Activated naive CD8-positive, alpha-beta T cell treated with anti-CD3 and anti-CD28 coated beads, Interleukin-2, amount 50 U/mL, for 24 hours (primary cell): ENCODE measurements around the gene XIRP2.
"Not testable (repeated sequence)": the region's sequence is repeated elsewhere in the genome, so short reads cannot be mapped to it uniquely, and the experiment has no call there.

Experiments used
- ATAC-seq: fragments of 150-1000 bp; cut with Tn5 transposase; one replicate; pipeline ENCODE4 v1.10.0; 2021
- DNase-seq: peaks from one replicate; pipeline ENCODE4 v3.0.0; 2021
- H3K27ac Mint-ChIP-seq: one replicate; pipeline ENCODE4 v1.8.0; 2021; ENCODE audit warnings: mild to moderate bottlenecking, mixed read lengths
- H3K27me3 Mint-ChIP-seq: one replicate; pipeline ENCODE4 v1.8.0; 2021; ENCODE audit warnings: mixed read lengths
- H3K36me3 Mint-ChIP-seq: one replicate; pipeline ENCODE4 v1.8.0; 2021; ENCODE audit warnings: low read depth, mixed read lengths
- H3K4me1 Mint-ChIP-seq: one replicate; pipeline ENCODE4 v1.8.0; 2021; ENCODE audit warnings: mixed read lengths
- H3K4me3 Mint-ChIP-seq: one replicate; pipeline ENCODE4 v1.8.0; 2021; ENCODE audit warnings: mild to moderate bottlenecking, moderate library complexity, mixed read lengths
- H3K9me3 Mint-ChIP-seq: one replicate; pipeline ENCODE4 v1.8.0; 2021; ENCODE audit warnings: mixed read lengths

Gene XIRP2

DNA sequence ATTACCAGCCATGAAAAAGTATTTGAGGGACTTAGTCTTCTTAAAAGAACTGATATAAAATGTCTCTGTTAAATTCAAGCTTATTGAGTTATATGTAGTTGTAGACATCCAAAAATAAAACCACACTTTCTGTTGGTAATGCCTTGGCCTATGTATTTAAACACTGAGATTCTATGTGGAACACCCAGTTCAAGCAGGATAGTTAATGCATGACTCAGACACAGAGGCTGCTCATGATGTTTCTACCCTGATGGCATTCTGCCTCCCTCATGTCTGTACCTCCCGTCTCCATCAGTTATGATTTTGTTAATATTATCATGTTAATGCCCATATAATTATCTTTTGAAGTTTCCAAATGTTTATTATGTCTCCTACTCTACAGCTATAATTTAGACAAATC, 164.5 kb downstream of the XIRP2 start:
- Mint-ChIP-seq H3K27me3 (no peaks in the 10 kb centered on the region), H3K4me3 (no peak overlapping the region), H3K27ac (no peak overlapping the region), H3K4me1 (no peaks in the 10 kb centered on the region), H3K9me3 (peaks cover 4% of the 10 kb centered on the region), H3K36me3 (no peaks in the 10 kb centered on the region)
- DNase-seq = no peak
- no peak for ATAC-seq

DNA sequence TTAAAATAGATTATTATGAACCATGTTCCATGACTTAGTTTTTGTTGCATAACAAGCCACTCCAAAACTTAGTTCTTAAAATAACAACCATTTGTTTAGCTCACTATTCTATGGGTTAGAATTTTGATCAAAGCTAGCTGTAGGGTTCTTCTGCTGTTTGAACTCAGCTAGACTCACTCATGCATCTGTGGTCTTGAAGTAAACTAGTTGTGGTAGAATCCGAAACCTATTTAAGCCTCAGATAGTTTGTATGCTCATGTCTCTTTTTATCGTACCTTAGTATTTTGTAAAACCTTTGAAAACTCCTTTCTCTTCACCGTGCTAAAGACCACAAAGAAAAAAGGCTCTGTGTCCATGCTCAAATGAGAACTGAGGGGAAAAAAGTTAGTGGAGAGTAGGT, 166.6 kb downstream of the XIRP2 start:
- no peaks in the 10 kb centered on the region for H3K4me1 Mint-ChIP-seq
- H3K9me3 Mint-ChIP-seq = peaks cover 7% of the 10 kb centered on the region
- DNase-seq (no peak), ATAC-seq (no peak)
- no peaks in the 10 kb centered on the region for H3K27me3 Mint-ChIP-seq
- no peak overlapping the region for H3K4me3 Mint-ChIP-seq
- H3K27ac Mint-ChIP-seq = no peak overlapping the region
- H3K36me3 Mint-ChIP-seq = no peaks in the 10 kb centered on the region

DNA sequence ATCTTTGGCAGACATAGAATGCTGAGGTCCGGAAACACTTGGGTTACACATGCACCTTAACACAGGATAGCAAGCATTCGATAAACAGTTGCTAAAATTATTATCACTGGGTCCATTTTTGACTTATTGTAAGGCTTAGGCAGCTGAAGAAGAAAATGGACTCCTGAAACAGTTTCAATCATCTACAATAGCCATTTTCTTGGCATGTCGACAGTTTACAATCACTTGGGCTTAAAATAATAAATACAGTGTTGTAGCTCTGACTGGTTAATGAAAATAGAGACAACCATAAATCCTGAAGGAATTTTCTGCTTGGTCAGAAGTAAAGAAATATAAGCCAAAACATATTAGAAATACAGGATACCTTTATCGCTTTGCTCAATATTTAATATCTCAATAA, 169.2 kb downstream of the XIRP2 start:
- DNase-seq (no peak), ATAC-seq (no peak)
- no peaks in the 10 kb centered on the region for H3K27me3 Mint-ChIP-seq
- no peaks in the 10 kb centered on the region for H3K4me1 Mint-ChIP-seq
- no peak overlapping the region for H3K27ac Mint-ChIP-seq
- H3K36me3 Mint-ChIP-seq = no peaks in the 10 kb centered on the region
- peaks cover 7% of the 10 kb centered on the region for H3K9me3 Mint-ChIP-seq
- H3K4me3 Mint-ChIP-seq = no peak overlapping the region

DNA sequence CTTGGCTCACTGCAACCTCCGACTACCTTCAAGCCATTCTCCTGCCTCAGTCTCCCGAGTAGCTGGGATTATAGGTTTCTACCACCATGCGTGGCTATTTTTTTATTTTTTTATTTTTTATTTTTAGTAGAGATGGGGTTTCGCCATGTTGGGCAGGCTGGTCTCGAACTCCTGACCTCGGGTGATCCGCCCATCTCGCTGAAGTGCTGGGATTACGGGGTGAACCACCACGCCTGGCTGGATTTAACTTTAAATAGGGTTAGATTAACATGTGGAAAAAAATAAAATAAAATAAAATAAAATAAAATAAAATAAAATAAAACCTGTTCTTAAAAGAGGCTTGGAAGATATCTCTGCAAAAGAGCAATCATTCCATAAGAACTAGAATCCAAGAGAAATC, 170.9 kb downstream of the XIRP2 start:
- no peak overlapping the region for H3K27ac Mint-ChIP-seq
- H3K36me3 Mint-ChIP-seq = no peaks in the 10 kb centered on the region
- no peaks in the 10 kb centered on the region for H3K27me3 Mint-ChIP-seq
- peaks cover 4% of the 10 kb centered on the region for H3K9me3 Mint-ChIP-seq
- H3K4me3 Mint-ChIP-seq = no peak overlapping the region
- DNase-seq = no peak
- ATAC-seq = no peak
- H3K4me1 Mint-ChIP-seq = no peaks in the 10 kb centered on the region

DNA sequence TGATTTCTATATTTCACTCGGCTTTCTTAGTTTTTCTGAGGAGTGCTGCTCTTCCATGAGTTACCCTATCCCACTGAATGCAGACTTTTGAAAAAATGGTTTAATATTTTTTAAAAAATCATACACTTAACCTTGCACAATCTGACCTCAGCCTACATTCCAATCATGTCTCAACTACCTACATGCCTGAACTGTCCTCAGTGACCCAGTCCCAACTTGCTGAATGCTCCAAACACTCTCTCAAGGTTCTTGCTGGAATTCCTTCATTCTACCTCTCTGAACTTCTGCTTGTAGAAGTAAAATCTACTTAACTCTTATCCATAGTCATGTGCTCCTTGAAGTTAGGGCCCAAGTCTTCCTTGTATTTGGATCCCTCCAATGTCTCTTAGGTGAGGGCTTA, 181.6 kb downstream of the XIRP2 start:
- Mint-ChIP-seq H3K36me3 (no peaks in the 10 kb centered on the region), H3K4me1 (no peaks in the 10 kb centered on the region), H3K4me3 (no peak overlapping the region), H3K27ac (no peak overlapping the region), H3K27me3 (no peaks in the 10 kb centered on the region), H3K9me3 (no peaks in the 10 kb centered on the region)
- no peak for DNase-seq
- no peak for ATAC-seq

DNA sequence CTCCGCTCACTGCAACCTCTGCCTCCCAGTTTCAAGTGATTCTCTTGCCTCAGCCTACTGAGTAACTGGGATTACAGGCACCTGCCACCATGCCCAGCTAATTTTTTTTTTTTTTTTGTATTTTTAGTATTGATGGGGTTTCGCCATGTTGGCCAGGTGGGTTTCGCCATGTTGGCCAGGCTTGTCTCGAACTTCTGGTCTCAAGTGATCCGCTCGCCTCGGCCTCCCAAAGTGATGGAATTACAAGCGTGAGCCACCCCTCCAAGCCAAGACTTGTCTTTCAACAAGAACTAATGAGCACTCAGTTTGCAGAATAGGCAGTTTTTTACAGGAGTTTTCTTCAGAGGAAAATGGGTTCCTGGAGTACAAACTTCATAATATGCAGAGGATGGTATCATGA, 187.4 kb downstream of the XIRP2 start:
- not testable (repeated sequence) for DNase-seq, H3K27ac Mint-ChIP-seq, H3K4me3 Mint-ChIP-seq, H3K27me3 Mint-ChIP-seq, ATAC-seq, H3K36me3 Mint-ChIP-seq, H3K4me1 Mint-ChIP-seq
- peaks cover 13% of the 10 kb centered on the region for H3K9me3 Mint-ChIP-seq

DNA sequence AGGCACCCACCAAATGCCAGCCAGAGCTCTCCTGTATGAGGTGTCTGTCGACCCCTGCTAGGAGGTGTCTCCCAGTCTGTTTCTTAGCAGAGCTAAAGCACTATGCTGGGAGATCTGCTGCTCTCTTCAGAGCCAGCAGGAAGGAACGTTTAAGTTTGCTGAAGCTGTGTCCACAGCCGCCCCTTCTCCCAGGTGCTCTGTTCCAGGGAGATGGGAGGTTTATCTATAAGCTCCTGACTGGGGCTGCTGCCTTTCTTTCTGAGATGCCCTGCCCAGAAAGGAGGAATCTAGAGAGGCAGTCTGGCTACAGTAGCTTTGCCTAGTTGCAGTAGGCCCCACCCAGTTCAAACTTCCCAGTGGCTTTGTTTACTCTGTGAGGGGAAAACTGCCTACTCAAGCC, 210.7 kb downstream of the XIRP2 start:
- ATAC-seq, H3K4me1 Mint-ChIP-seq, H3K36me3 Mint-ChIP-seq, H3K4me3 Mint-ChIP-seq, H3K27me3 Mint-ChIP-seq, H3K27ac Mint-ChIP-seq, DNase-seq: not testable (repeated sequence)
- peaks cover 17% of the 10 kb centered on the region for H3K9me3 Mint-ChIP-seq

DNA sequence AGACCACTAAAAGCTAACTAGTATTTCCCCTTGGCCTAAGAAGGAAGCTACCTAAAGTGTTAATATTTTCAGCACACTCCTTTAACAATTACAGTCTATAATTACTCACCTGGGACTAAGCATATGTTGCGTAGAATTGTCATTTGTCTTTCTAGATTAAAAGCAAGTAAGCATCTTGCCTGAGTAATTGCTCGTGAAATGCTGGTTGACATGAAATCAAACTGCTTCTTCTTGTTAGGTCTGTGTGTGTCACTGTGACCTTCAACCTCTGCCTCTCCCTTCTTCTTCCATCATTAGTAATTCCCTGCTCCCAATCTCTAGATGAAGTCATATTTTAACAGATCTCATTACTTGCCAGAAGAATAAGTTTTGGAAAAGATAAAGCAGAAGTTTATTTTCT, 212.2 kb downstream of the XIRP2 start:
- ATAC-seq = no peak
- no peak overlapping the region for H3K4me3 Mint-ChIP-seq
- no peaks in the 10 kb centered on the region for H3K4me1 Mint-ChIP-seq
- no peak overlapping the region for H3K27ac Mint-ChIP-seq
- H3K27me3 Mint-ChIP-seq = no peaks in the 10 kb centered on the region
- peaks cover 13% of the 10 kb centered on the region for H3K9me3 Mint-ChIP-seq
- H3K36me3 Mint-ChIP-seq = no peaks in the 10 kb centered on the region
- DNase-seq = no peak

DNA sequence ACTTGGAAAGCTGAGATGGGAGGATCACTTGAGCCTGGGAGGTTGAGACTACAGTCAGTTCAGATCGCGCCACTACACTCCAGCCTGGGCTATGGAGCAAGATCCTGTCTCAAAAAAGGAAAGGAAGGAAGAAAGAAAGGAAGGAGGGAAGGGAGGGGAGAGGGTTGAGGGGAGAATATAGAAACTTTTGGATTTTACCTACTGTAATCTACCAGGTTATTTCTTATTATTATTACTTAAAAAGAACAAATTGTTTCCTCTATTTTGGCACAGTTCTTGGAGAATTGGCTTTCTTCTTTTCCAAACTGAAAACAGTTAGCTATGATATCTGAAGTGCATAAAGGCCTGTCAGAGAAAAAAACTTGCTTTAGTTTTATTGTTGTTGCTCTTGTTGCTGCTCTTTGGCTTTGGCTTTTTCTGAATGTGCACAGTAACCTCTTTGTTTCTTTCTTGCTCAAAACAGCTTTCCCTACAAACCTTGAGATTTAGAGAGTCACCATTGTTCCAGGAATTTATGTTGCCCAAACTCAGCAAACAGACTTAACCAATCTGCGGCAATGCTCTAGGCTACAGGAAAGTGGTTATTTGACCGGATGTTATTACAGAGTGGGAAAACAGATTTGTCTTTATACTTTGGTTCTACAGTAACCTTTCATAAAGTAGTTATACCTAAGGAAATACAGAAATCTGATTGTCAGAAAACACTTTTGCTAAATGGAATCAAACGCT, 214.9 kb downstream of the XIRP2 start:
- H3K36me3 Mint-ChIP-seq = no peaks in the 10 kb centered on the region
- H3K4me1 Mint-ChIP-seq = no peaks in the 10 kb centered on the region
- ATAC-seq (no peak), DNase-seq (no peak)
- H3K9me3 Mint-ChIP-seq = peaks cover 2% of the 10 kb centered on the region
- no peaks in the 10 kb centered on the region for H3K27me3 Mint-ChIP-seq
- H3K4me3 Mint-ChIP-seq = no peak overlapping the region
- H3K27ac Mint-ChIP-seq = no peak overlapping the region

DNA sequence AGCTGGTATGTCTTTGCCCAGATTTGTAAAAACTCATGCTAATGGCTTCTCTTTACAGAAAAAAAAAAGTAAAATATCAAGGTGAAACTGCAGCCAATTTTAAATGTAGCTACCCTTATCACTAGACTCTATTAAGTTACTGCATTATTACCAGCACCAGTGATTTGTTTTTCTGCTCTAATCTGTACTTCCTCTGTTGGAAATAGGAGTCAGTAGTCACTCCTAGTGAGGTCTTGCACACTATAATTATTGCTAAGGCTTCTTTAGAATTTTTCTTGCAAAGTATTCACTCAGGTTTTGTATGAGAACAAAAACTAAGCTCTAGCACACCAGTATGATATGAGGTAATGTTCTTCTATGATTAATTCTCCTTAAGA, 215.5 kb downstream of the XIRP2 start:
- H3K4me3 Mint-ChIP-seq = no peak overlapping the region
- no peak for ATAC-seq
- no peaks in the 10 kb centered on the region for H3K36me3 Mint-ChIP-seq
- H3K27ac Mint-ChIP-seq = no peak overlapping the region
- DNase-seq = no peak
- H3K27me3 Mint-ChIP-seq = no peaks in the 10 kb centered on the region
- no peaks in the 10 kb centered on the region for H3K4me1 Mint-ChIP-seq
- H3K9me3 Mint-ChIP-seq = no peaks in the 10 kb centered on the region

DNA sequence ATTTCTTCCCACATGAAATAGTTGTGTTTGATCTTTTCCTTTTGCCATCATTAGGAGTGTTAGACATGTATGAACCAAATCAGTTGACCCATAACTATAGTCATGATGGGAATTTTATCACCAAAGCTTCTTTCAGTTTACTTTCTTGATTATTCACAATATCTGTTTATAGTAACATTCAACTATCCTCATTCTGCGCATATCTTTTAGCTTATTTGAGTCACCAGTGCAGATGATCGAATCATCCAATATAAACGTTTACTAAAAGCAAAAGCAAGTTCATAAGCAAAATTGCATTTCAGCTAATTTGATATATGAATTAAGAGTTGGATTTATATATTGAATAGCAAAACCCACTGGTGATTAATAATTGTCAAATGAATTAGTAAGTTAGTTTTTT, 216.4 kb downstream of the XIRP2 start:
- H3K27ac Mint-ChIP-seq = no peak overlapping the region
- no peaks in the 10 kb centered on the region for H3K36me3 Mint-ChIP-seq
- H3K4me1 Mint-ChIP-seq = no peaks in the 10 kb centered on the region
- DNase-seq = no peak
- H3K4me3 Mint-ChIP-seq = no peak overlapping the region
- no peak for ATAC-seq
- H3K27me3 Mint-ChIP-seq = no peaks in the 10 kb centered on the region
- H3K9me3 Mint-ChIP-seq = no peaks in the 10 kb centered on the region

DNA sequence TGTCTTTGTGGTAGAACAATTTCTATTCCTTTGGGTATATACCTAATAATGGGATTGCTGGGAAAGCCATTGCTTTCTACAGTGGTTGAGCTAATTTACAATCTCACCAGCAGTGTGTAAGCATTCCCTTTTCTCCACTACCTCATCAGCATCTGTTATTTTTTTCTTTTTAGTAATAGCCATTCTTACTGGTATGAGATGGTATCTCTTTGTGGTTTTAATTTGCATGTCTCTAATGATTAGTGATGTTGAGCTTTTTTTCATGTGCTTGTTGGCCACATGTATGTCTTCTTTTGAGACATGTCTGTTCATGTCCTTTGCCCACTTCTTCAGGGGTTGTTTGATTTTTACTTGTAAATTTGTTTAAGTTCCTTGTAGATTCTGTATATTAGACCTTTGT, 221.4 kb downstream of the XIRP2 start:
- H3K9me3 Mint-ChIP-seq, DNase-seq, ATAC-seq, H3K27ac Mint-ChIP-seq, H3K4me1 Mint-ChIP-seq, H3K36me3 Mint-ChIP-seq, H3K27me3 Mint-ChIP-seq, H3K4me3 Mint-ChIP-seq: not testable (repeated sequence)

DNA sequence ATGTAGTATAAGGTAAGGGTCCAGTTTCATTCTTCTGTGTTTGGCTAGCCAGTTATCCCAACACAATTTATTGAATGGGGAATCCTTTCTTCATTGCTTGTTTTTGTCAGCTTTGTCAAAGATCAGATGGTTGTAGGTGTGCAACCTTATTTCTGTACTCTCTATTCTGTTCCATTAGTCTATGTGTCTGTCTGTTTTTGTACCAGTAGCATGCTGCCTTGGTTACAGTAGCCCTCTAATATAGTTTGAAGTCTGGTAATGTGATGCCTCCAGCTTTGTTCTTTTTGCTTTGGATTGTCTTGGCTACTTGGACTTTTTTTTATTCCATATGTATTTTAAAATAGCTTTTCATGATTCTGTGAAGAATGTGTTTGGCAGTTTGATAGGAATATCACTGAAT, 222.1 kb downstream of the XIRP2 start:
- no peaks in the 10 kb centered on the region for H3K36me3 Mint-ChIP-seq
- no peak overlapping the region for H3K4me3 Mint-ChIP-seq
- H3K27me3 Mint-ChIP-seq = no peaks in the 10 kb centered on the region
- no peak overlapping the region for H3K27ac Mint-ChIP-seq
- H3K4me1 Mint-ChIP-seq = no peaks in the 10 kb centered on the region
- DNase-seq (no peak), ATAC-seq (no peak)
- H3K9me3 Mint-ChIP-seq = no peaks in the 10 kb centered on the region

DNA sequence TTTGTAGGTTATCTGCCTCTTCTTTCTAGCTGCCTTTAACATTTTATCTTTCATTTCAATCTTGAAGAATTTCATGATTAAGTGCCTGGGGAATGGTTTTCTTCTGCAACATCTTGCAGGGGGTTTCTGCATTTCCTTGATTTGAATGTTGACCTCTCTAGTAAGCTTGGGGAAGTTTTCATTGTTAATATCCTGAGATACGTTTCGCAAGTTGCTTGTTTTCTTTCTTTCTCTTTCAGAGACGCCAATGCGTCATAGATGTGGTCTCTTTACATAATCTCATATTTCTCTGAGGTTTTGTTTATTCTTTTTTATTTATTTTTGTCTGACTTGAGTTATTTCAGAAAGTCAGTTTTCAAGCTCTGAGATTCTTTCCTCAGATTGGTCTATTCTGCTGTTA, 225.7 kb downstream of the XIRP2 start:
- no peaks in the 10 kb centered on the region for H3K9me3 Mint-ChIP-seq
- no peaks in the 10 kb centered on the region for H3K27me3 Mint-ChIP-seq
- no peak for DNase-seq
- no peak overlapping the region for H3K4me3 Mint-ChIP-seq
- ATAC-seq = no peak
- no peaks in the 10 kb centered on the region for H3K36me3 Mint-ChIP-seq
- H3K4me1 Mint-ChIP-seq = no peaks in the 10 kb centered on the region
- H3K27ac Mint-ChIP-seq = no peak overlapping the region

DNA sequence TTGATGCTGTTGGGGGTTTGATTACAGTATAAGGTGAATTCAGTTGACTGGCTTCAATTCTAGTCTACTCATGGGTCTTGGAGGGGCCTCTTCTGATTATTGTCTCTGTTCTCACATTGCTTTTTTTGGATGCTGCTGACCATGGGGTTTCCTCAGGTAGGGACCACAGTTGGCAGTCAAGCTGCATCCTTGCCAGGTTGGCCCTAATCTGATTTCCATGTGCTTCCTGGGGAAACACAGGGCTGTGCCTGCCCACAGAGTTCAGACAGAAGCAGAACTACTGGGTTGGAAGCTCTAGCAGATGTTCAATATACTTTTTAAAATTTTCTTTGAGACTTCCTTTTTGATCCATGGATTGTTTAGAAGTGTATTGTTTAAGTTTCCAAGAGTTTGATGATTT, 227.3 kb downstream of the XIRP2 start:
- DNase-seq = no peak
- no peaks in the 10 kb centered on the region for H3K36me3 Mint-ChIP-seq
- H3K27ac Mint-ChIP-seq = no peak overlapping the region
- no peaks in the 10 kb centered on the region for H3K9me3 Mint-ChIP-seq
- no peak overlapping the region for H3K4me3 Mint-ChIP-seq
- no peaks in the 10 kb centered on the region for H3K4me1 Mint-ChIP-seq
- ATAC-seq = no peak
- no peaks in the 10 kb centered on the region for H3K27me3 Mint-ChIP-seq

DNA sequence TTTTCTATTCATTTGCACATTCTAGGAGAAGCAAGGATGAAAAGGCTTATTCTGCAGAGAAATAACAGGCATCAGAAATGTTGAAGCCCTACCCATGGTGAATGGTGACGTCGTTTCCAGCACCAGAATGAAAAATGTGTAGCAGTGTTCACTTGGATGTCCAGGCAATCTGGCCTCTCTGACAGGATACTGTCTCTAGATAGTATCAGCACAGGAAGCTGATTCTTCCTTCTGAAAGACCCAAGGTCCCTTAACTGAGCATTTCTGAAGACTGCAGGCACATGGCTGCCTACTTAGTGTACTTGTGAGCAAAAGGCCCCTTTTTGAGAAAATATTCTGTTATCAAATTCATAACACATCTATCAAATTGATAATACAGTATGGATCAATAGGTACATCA, 234.1 kb downstream of the XIRP2 start:
- no peak overlapping the region for H3K4me3 Mint-ChIP-seq
- H3K27me3 Mint-ChIP-seq = no peaks in the 10 kb centered on the region
- no peaks in the 10 kb centered on the region for H3K4me1 Mint-ChIP-seq
- no peak for ATAC-seq
- no peak overlapping the region for H3K27ac Mint-ChIP-seq
- H3K36me3 Mint-ChIP-seq = no peaks in the 10 kb centered on the region
- no peak for DNase-seq
- H3K9me3 Mint-ChIP-seq = no peaks in the 10 kb centered on the region
